Measurements from ENCODE around the gene ARPC2. TPM values are rescaled to one million over a fixed set of nuclear protein-coding genes. Genes with fewer than 3 reads are reported as not detected.

ARPC2 gene
- total and polyA plus RNA-seq, 10 of the 15 experiments (the other 5 are each of a cell fraction or from before 2014, with no cell fraction given) = 440 to 980 (median 709) TPM

GRCh38 chr2:218216674-218217359 is at the start of gene ARPC2 (continued):
- TF ChIP-seq CHD1 (IDR thresholded peaks at IDR 0.05; ENCODE audit: low read depth, low read length) (0 out of 2 replicates have a peak, but pooled peaks have one; percentile 70), PRDM15 (CRISPR knock-in tag; IDR thresholded peaks at IDR 0.05) (no peak), FOXK2 (IDR thresholded peaks at IDR 0.05) (no peak), KDM1A (IDR thresholded peaks at IDR 0.05; ENCODE audit: borderline replicate concordance) (no peak), TCF12 (IDR thresholded peaks at IDR 0.05; ENCODE audit: low read depth, low read length) (0 out of 2 replicates have a peak, but pooled peaks have one; percentile 28), TBL1XR1 (IDR thresholded peaks at IDR 0.05; ENCODE audit: low read depth, low read length) (peak; percentile 32; the same call in 1 of the 2 replicates), POLR2AphosphoS2 (IDR thresholded peaks at IDR 0.05; ENCODE audit: low read depth, low read length) (peak; percentile 76; the same call in 1 of the 2 replicates), SUZ12 (IDR thresholded peaks at IDR 0.05; ENCODE audit: unreplicated experiment) (no peak), ELK1 (IDR thresholded peaks at IDR 0.05; ENCODE audit: low read depth, low read length) (peak; percentile 83), SKIL (IDR thresholded peaks at IDR 0.05; ENCODE audit: low read depth, poor library complexity, severe bottlenecking) (no peak), ZNF687 (IDR thresholded peaks at IDR 0.05) (no peak), ZNF622 (IDR thresholded peaks at IDR 0.05) (no peak), YY1 (IDR thresholded peaks at IDR 0.05; ENCODE audit: low read depth, low read length) (peak; percentile 91), ZNF24 (IDR thresholded peaks at IDR 0.05) (no peak), PAX5 (IDR thresholded peaks at IDR 0.05; ENCODE audit: borderline replicate concordance, low read depth, low read length) (no peak), FOS (IDR thresholded peaks at IDR 0.05; ENCODE audit: borderline replicate concordance, extremely low read depth, insufficient read length) (no peak), RB1 (IDR thresholded peaks at IDR 0.05; ENCODE audit: borderline replicate concordance) (0 out of 2 replicates have a peak, but pooled peaks have one; percentile 54), NBN (IDR thresholded peaks at IDR 0.05) (peak; percentile 91), BACH1 (IDR thresholded peaks at IDR 0.05; ENCODE audit: borderline replicate concordance) (peak; percentile 89), MTA3 (IDR thresholded peaks at IDR 0.05; ENCODE audit: borderline replicate concordance, low read length) (no peak)

All from GM12878 (cell line).